HCT116 (cell line): ENCODE measurements around the gene SASS6. TPM values are rescaled to one million over a fixed set of nuclear protein-coding genes. Genes with fewer than 3 reads are reported as not detected.

Experiments
- ATAC-seq: fragments of 200-7000 bp; cut with Tn5 transposase; 2 replicates; pipeline ENCODE4 v1.9.1; 2020; ENCODE audit warnings: mild to moderate bottlenecking, moderate library complexity
- BruUV-seq: library from RNA; stranded (reverse); fragments of 400-500 nt; replicated peaks from 2 replicates; lab custom pipeline; 2021; lab: Mats Ljungman, UMichigan
- CTCF ChIA-PET: fragments of 300-600 bp; sonication (Branson Sonifier 250); formaldehyde crosslinking; loops from one replicate; lab custom pipeline; 2021; ENCODE audit warnings: antibody characterized with exemption; lab: Charles Lee
- POLR2A ChIA-PET: fragments of 300-600, 350-600 bp; sonication (Branson Sonifier 250); formaldehyde crosslinking; loops from one replicate; lab custom pipeline; 2021; ENCODE audit warnings: antibody characterized with exemption; lab: Charles Lee
- RAD21 ChIA-PET, 2 experiments: fragments of 300-600 bp; sonication (Branson Sonifier 250); formaldehyde crosslinking; loops; one replicate each; lab custom pipeline; 2023; ENCODE audit warnings: low total read pairs in 2 of 2; ENCODE audit not compliant: uncharacterized antibody in 2 of 2, unreplicated experiment in 2 of 2, low non-redundant PET in 1 of 2; lab: Charles Lee
- DNase-seq: peaks from one replicate; pipeline ENCODE4 v3.0.0-alpha.2; 2010; ENCODE audit warnings: low read depth, low spot score
- H2AFZ ChIP-seq: fragments of 200-600 bp; shearing (Covaris generic), sonication (generic); 2 replicates; pipeline ENCODE4 v1.6.1; 2017; ENCODE audit warnings: low read depth, mixed run types, mixed read lengths, antibody characterized with exemption, low read length; ENCODE audit not compliant: poor library complexity, severe bottlenecking
- H3K27ac ChIP-seq: 2 replicates; pipeline ENCODE4 v1.5.1; 2012; ENCODE audit warnings: low read depth, low read length
- H3K27me3 ChIP-seq: fragments of 200-600 bp; sonication (generic); 2 replicates; pipeline ENCODE4 v1.6.1; 2016; ENCODE audit warnings: mixed run types, low read length, mixed read lengths; ENCODE audit not compliant: insufficient read depth
- H3K36me3 ChIP-seq, 2 experiments: fragments of 200-500 bp in 1 of 2; fragments of 200-600 bp in 1 of 2; sonication (Bioruptor generic) in 1 of 2; sonication (generic) in 1 of 2; 2 replicates each; pipeline versions ENCODE4 v1.5.1 to v1.6.1; 2014 to 2016; ENCODE audit warnings: low read length in 2 of 2, inconsistent platforms in 1 of 2, mixed read lengths in 1 of 2, mixed run types in 1 of 2; ENCODE audit not compliant: insufficient read depth in 2 of 2, control insufficient read depth in 1 of 2
- H3K4me1 ChIP-seq, 2 experiments: fragments of 200-600 bp in 1 of 2; sonication (generic) in 1 of 2; 2 replicates each; pipeline versions ENCODE4 v1.5.1 to v1.6.1; 2012 to 2017; ENCODE audit warnings: low read length in 2 of 2, inconsistent platforms in 1 of 2, mild to moderate bottlenecking in 1 of 2, mixed read lengths in 1 of 2, mixed run types in 1 of 2, moderate library complexity in 1 of 2; ENCODE audit not compliant: insufficient read depth in 2 of 2, control insufficient read depth in 1 of 2
- H3K4me2 ChIP-seq: fragments of 200-600 bp; sonication (generic); 2 replicates; pipeline ENCODE4 v1.6.1; 2017; ENCODE audit warnings: mixed run types, low read length, mixed read lengths
- H3K4me3 ChIP-seq, 2 experiments: fragments of 200-600 bp in 1 of 2; sonication (generic) in 1 of 2; replicated peaks in 1 of 2; 2 replicates each; pipeline ENCODE4 v1.5.1; 2011 to 2016; ENCODE audit warnings: low read length in 2 of 2, control low read depth in 1 of 2, low read depth in 1 of 2, mild to moderate bottlenecking in 1 of 2, mixed read lengths in 1 of 2, mixed run types in 1 of 2
- H3K79me2 ChIP-seq: fragments of 200-600 bp; sonication (generic); 2 replicates; pipeline ENCODE4 v1.6.1; 2017; ENCODE audit warnings: mild to moderate bottlenecking, mixed run types, low read length, moderate library complexity, mixed read lengths; ENCODE audit not compliant: insufficient read depth
- H3K9ac ChIP-seq: fragments of 200-600 bp; sonication (generic); 2 replicates; pipeline ENCODE4 v1.6.1; 2016; ENCODE audit warnings: low read length, mixed read lengths
- H3K9me2 ChIP-seq: fragments of 200-600 bp; sonication (generic), shearing (Covaris generic); 2 replicates; pipeline ENCODE4 v1.6.1; 2017; ENCODE audit warnings: mixed run types, mild to moderate bottlenecking, moderate library complexity; ENCODE audit not compliant: insufficient read depth
- H3K9me3 ChIP-seq, 2 experiments: fragments of 200-500 bp in 1 of 2; fragments of 200-600 bp in 1 of 2; sonication (Bioruptor generic) in 1 of 2; sonication (generic) in 1 of 2; 2 replicates each; pipeline ENCODE4 v1.6.1; 2014 to 2017; ENCODE audit warnings: low read length in 2 of 2, mixed read lengths in 2 of 2, inconsistent platforms in 1 of 2, low read depth in 1 of 2, mild to moderate bottlenecking in 1 of 2, mixed run types in 1 of 2, moderate library complexity in 1 of 2; ENCODE audit not compliant: control insufficient read depth in 1 of 2, insufficient read depth in 1 of 2
- H4K20me1 ChIP-seq: fragments of 200-600 bp; sonication (generic), shearing (Covaris generic); 2 replicates; pipeline ENCODE4 v1.6.1; 2017; ENCODE audit warnings: mixed run types, mild to moderate bottlenecking, moderate library complexity; ENCODE audit not compliant: insufficient read depth
- CEBPB ChIP-seq: IDR thresholded peaks from 2 replicates; pipeline ENCODE4 v1.6.1; 2012; ENCODE audit warnings: low read depth
- ELF1 ChIP-seq: IDR thresholded peaks from 2 replicates; pipeline ENCODE4 v1.6.1; 2012; ENCODE audit warnings: low read depth, borderline replicate concordance
- EZH2 ChIP-seq: fragments of 200-600 bp; sonication (generic); IDR thresholded peaks from 2 replicates; pipeline ENCODE4 v1.6.1; 2017; ENCODE audit warnings: antibody characterized with exemption, mixed run types
- EZH2phosphoT487 ChIP-seq: fragments of 200-600 bp; IDR thresholded peaks from 2 replicates; pipeline ENCODE4 v1.6.1; 2018; ENCODE audit warnings: antibody characterized with exemption, borderline replicate concordance
- POLR2A ChIP-seq: IDR thresholded peaks from 2 replicates; pipeline ENCODE4 v1.7.0; 2011; ENCODE audit warnings: borderline replicate concordance; ENCODE audit not compliant: insufficient read depth, insufficient read length; ENCODE audit errors: extremely low read depth
- POLR2AphosphoS5 ChIP-seq: IDR thresholded peaks from 2 replicates; pipeline ENCODE4 v1.6.1; 2011; ENCODE audit warnings: mild to moderate bottlenecking, low read depth, low read length, moderate library complexity
- RAD21 ChIP-seq: IDR thresholded peaks from 2 replicates; pipeline ENCODE4 v1.6.1; 2012; ENCODE audit warnings: low read depth, mild to moderate bottlenecking
- SP1 ChIP-seq: IDR thresholded peaks from 2 replicates; pipeline ENCODE4 v1.6.1; 2012; ENCODE audit warnings: low read depth
- SRF ChIP-seq: IDR thresholded peaks from 2 replicates; pipeline ENCODE4 v1.6.1; 2012; ENCODE audit warnings: low read depth
- TCF7L2 ChIP-seq: IDR thresholded peaks from 2 replicates; pipeline ENCODE4 v1.7.0; 2011; ENCODE audit warnings: borderline replicate concordance, inconsistent platforms; ENCODE audit not compliant: insufficient read depth, insufficient read length; ENCODE audit errors: extremely low read depth
- YY1 ChIP-seq: IDR thresholded peaks from 2 replicates; pipeline ENCODE4 v1.6.1; 2011; ENCODE audit warnings: low read length, low read depth, moderate library complexity, mild to moderate bottlenecking; ENCODE audit not compliant: insufficient replicate concordance; ENCODE audit errors: extremely low read depth
- ZNF274 ChIP-seq: fragments of 200-500 bp; sonication (Bioruptor generic); IDR thresholded peaks from 2 replicates; pipeline ENCODE4 v1.6.1; 2014; ENCODE audit warnings: mild to moderate bottlenecking, low read depth, low read length, inconsistent platforms
- intact Hi-C: fragments of 100-400 bp; cut with micrococcal nuclease; formaldehyde crosslinking; loops from 2 replicates; pipeline ENCODE4 v1.10.0; 2022
- total RNA-seq: library from RNA; stranded (reverse); gene quantifications from one replicate; pipeline ENCODE4 v1.2.1, GENCODE V29; 2021; ENCODE audit not compliant: unreplicated experiment
- TF ChIP-seq, protein P1 (sequence below): IDR thresholded peaks from 2 replicates; pipeline ENCODE4 v1.6.1; 2012; ENCODE audit warnings: low read depth
- TF ChIP-seq, protein P2 (sequence below): IDR thresholded peaks from 2 replicates; pipeline ENCODE4 v1.6.1; 2012
- TF ChIP-seq, protein P3 (sequence below): IDR thresholded peaks from 2 replicates; pipeline ENCODE4 v1.6.1; 2011; ENCODE audit warnings: mild to moderate bottlenecking, low read length, moderate library complexity; ENCODE audit not compliant: insufficient replicate concordance; ENCODE audit errors: extremely low read depth

The SASS6 gene
- total RNA-seq, 1 experiment from 2014 or later, result 13.7 TPM

DNA sequence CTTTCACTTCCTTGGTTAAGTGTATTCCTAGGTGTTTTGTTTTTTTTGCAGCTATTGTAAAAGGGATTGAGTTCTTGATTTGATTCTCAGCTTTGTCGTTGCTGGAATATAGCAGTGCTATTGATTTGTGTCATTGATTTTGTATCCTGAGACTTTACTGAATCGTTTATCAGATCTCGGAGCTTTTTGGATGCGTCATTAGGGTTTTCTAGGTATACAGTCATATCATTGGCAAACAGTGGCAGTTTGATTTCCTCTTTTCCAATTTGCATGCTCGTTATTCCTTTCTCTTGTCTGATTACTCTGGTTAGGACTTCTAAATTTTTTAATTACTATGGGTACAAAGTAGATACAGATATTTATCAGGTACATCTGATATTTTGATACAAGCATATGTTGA lies 87.5 kb downstream of the SASS6 start:
- H3K36me3 ChIP-seq, result no peaks in the 10 kb centered on the region
- H3K9ac ChIP-seq, result no peak overlapping the region
- peaks cover 100% of the 10 kb centered on the region for H3K79me2 ChIP-seq
- H3K27me3 ChIP-seq, result no peaks in the 10 kb centered on the region
- ChIA-PET POLR2A (no interaction called here), RAD21 (no interaction called here), CTCF (no interaction called here)
- TF ChIP-seq, protein P1, sequence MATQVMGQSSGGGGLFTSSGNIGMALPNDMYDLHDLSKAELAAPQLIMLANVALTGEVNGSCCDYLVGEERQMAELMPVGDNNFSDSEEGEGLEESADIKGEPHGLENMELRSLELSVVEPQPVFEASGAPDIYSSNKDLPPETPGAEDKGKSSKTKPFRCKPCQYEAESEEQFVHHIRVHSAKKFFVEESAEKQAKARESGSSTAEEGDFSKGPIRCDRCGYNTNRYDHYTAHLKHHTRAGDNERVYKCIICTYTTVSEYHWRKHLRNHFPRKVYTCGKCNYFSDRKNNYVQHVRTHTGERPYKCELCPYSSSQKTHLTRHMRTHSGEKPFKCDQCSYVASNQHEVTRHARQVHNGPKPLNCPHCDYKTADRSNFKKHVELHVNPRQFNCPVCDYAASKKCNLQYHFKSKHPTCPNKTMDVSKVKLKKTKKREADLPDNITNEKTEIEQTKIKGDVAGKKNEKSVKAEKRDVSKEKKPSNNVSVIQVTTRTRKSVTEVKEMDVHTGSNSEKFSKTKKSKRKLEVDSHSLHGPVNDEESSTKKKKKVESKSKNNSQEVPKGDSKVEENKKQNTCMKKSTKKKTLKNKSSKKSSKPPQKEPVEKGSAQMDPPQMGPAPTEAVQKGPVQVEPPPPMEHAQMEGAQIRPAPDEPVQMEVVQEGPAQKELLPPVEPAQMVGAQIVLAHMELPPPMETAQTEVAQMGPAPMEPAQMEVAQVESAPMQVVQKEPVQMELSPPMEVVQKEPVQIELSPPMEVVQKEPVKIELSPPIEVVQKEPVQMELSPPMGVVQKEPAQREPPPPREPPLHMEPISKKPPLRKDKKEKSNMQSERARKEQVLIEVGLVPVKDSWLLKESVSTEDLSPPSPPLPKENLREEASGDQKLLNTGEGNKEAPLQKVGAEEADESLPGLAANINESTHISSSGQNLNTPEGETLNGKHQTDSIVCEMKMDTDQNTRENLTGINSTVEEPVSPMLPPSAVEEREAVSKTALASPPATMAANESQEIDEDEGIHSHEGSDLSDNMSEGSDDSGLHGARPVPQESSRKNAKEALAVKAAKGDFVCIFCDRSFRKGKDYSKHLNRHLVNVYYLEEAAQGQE, result no peak
- TF ChIP-seq TCF7L2 (no peak), YY1 (no peak), EZH2 (no peak), RAD21 (no peak), POLR2A (no peak), POLR2AphosphoS5 (no peak), ZNF274 (no peak), SP1 (no peak), ELF1 (no peak), EZH2phosphoT487 (no peak), CEBPB (no peak), SRF (no peak)
- TF ChIP-seq, protein P2, sequence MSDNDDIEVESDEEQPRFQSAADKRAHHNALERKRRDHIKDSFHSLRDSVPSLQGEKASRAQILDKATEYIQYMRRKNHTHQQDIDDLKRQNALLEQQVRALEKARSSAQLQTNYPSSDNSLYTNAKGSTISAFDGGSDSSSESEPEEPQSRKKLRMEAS, result no peak
- TF ChIP-seq, protein P3, sequence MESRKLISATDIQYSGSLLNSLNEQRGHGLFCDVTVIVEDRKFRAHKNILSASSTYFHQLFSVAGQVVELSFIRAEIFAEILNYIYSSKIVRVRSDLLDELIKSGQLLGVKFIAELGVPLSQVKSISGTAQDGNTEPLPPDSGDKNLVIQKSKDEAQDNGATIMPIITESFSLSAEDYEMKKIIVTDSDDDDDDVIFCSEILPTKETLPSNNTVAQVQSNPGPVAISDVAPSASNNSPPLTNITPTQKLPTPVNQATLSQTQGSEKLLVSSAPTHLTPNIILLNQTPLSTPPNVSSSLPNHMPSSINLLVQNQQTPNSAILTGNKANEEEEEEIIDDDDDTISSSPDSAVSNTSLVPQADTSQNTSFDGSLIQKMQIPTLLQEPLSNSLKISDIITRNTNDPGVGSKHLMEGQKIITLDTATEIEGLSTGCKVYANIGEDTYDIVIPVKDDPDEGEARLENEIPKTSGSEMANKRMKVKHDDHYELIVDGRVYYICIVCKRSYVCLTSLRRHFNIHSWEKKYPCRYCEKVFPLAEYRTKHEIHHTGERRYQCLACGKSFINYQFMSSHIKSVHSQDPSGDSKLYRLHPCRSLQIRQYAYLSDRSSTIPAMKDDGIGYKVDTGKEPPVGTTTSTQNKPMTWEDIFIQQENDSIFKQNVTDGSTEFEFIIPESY, result no peak
- H4K20me1 ChIP-seq, result peaks cover 11% of the 10 kb centered on the region; the same call in 1 of the 2 replicates
- intact Hi-C loops, result no loop called here
- H3K4me3 ChIP-seq, result no peak overlapping the region
- BruUV-seq, result TSS peak; percentile 2
- no peaks in the 10 kb centered on the region for H3K9me2 ChIP-seq
- no peak overlapping the region for H2AFZ ChIP-seq
- H3K4me1 ChIP-seq, result peaks cover 7 to 36% of the 10 kb centered on the region in 2 experiments
- no peaks in the 10 kb centered on the region for H3K9me3 ChIP-seq
- ATAC-seq, result no peak
- DNase-seq, result no peak
- no peak overlapping the region for H3K27ac ChIP-seq
- no peak overlapping the region for H3K4me2 ChIP-seq
